HEK293T (cell line): Measurements from ENCODE around the gene EPHA3.
A peak's percentile ranks its signal among the peaks of the same experiment; 100 is the strongest.

Experiments
- ARNT ChIP-seq: fragments of 450-650 bp; IDR thresholded peaks from 2 replicates; pipeline ENCODE4 v1.6.1; 2017; ENCODE audit warnings: mild to moderate bottlenecking
- BHLHE40 ChIP-seq: fragments of 450-650 bp; IDR thresholded peaks from 2 replicates; pipeline ENCODE4 v1.6.1; 2016; ENCODE audit warnings: mild to moderate bottlenecking, moderate library complexity, borderline replicate concordance
- CTBP1 ChIP-seq: fragments of 450-650 bp; IDR thresholded peaks from 2 replicates; pipeline ENCODE4 v1.6.1; 2016; ENCODE audit warnings: borderline replicate concordance
- ELF4 ChIP-seq: fragments of 450-650 bp; IDR thresholded peaks from 2 replicates; pipeline ENCODE4 v1.6.1; 2017; ENCODE audit warnings: antibody characterized with exemption
- FOXA1 ChIP-seq: fragments of 450-650 bp; IDR thresholded peaks from 2 replicates; pipeline ENCODE4 v1.6.1; 2016; ENCODE audit warnings: mild to moderate bottlenecking
- FOXK2 ChIP-seq: fragments of 450-650 bp; IDR thresholded peaks from 2 replicates; pipeline ENCODE4 v1.6.1; 2016; ENCODE audit warnings: mild to moderate bottlenecking
- FOXM1 ChIP-seq: fragments of 450-650 bp; IDR thresholded peaks from 2 replicates; pipeline ENCODE4 v1.6.1; 2017; ENCODE audit warnings: mild to moderate bottlenecking, borderline replicate concordance
- HDGF ChIP-seq: fragments of 450-650 bp; IDR thresholded peaks from 2 replicates; pipeline ENCODE4 v1.6.1; 2017; ENCODE audit warnings: antibody characterized with exemption, borderline replicate concordance
- PKNOX1 ChIP-seq: fragments of 450-650 bp; IDR thresholded peaks from 2 replicates; pipeline ENCODE4 v1.6.1; 2016
- SP1 ChIP-seq: fragments of 450-650 bp; IDR thresholded peaks from 2 replicates; pipeline ENCODE4 v1.6.1; 2017
- SUZ12 ChIP-seq: fragments of 450-650 bp; IDR thresholded peaks from 2 replicates; pipeline ENCODE4 v1.6.1; 2016; ENCODE audit warnings: mild to moderate bottlenecking
- TARDBP ChIP-seq: fragments of 450-650 bp; IDR thresholded peaks from 2 replicates; pipeline ENCODE4 v1.6.1; 2016
- ZNF384 ChIP-seq: fragments of 450-650 bp; IDR thresholded peaks from 2 replicates; pipeline ENCODE4 v1.6.1; 2016

GRCh38 chr3:89311581-89311980 lies 204.2 kb downstream of the EPHA3 start:
- TF ChIP-seq BHLHE40 (no peak), ARNT (no peak), FOXK2 (no peak), ELF4 (no peak), ZNF384 (no peak), HDGF (no peak), FOXA1 (no peak), SUZ12 (no peak), FOXM1 (no peak), PKNOX1 (peak; percentile 68), SP1 (no peak), TARDBP (no peak), CTBP1 (no peak)
